HG03280 (cell line): Measurements from ENCODE around the gene BBLN.
"Not testable (repeated sequence)": the region's sequence is repeated elsewhere in the genome, so short reads cannot be mapped to it uniquely, and the experiment has no call there.

Source experiments
- ATAC-seq: cut with Tn5 transposase; IDR thresholded peaks from one replicate; pipeline ENCODE4 v1.9.1; 2021; ENCODE audit warnings: mild to moderate bottlenecking, moderate library complexity; ENCODE audit not compliant: unreplicated experiment

BBLN gene

DNA sequence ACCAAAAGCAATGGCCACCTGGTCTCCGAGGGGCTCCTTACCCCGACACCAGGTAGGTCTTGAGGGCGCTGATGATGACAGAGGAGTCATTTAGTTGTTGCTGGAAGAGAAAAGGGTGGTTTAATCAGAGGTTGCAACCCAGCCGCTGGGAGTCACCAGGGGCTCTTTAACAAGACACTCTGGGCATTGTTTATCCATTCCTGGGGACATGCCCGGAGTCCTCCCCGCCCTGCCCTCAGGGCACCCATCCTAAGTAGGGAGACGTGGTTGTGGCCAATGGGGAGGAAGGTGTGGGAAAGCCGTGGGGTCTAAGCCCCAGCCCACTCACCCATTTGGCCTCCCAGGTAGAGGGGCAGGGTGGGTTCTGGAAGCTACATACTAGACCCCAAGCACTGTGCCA, 35.6 kb upstream of the BBLN start:
- no peak for ATAC-seq

DNA sequence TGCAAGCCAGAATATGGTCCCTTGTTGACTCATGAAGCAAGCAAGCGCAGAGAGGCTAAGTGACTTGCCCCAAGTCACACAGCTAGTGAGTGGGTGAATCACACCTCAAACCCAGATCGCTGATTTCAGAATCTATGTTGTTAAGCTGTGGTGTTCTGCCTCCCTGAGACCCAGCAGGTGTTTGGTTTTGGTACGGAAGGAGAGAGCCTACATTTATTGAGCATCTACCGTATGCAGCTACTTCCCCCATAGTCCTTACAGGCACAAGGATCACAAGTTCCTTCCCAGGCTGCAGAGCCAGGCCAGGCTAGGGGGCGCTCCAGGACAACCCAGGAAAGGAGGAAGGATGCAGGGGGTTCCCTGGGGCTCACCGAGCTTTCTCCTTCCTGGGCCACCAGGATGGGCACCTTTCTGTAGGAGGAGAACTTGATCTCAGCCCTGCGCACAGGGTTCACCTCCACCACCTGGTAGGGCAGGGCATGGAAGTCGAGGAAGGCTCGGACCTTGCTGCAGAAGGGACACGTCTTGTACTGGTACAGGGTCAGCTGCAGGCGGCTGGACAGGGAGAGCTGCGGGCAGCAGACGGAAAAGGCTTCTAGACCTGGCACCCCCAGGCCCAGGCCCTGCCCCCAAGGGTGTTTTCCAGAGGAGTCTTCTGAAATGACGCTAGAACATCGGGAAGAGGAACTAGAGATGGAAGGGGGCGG, 35.0 kb upstream of the BBLN start:
- no peak for ATAC-seq

DNA sequence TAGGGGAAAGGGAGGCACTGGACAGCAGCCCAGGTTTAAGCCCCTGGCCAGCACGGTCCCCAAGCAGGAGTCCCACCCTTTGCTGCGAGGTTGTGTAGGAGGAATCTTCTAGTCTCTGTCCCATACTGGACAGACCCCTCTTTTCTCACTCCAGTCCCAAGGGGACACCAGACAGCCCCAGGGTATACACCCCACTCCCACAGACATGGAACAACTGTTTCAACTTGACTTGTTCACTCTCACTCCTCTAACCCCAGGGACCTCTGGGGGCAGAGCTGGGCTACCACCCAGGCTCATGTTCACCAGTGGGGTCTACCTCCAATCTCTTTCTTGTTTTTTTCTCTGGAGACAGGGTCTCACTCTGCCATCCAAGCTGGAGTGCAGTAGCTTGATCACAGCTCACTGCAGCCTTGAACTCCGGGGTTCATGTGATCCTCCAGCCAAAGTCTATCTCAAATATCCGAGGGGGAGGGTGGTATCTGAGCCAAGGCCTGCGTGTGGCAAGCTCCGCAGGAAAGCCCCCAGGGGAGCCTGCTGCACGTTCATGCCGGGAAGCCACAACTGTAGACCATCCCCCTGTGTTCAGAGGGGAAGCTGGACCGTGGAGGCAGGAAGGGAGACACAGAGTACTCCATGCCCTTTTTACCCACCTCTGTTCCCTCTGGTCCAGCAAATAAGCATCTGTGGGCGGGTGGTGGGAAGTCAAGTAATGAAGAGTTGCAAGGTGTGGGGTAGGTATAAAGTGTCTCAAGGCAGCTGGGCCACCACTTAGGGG, 34.3 kb upstream of the BBLN start:
- no peak for ATAC-seq

DNA sequence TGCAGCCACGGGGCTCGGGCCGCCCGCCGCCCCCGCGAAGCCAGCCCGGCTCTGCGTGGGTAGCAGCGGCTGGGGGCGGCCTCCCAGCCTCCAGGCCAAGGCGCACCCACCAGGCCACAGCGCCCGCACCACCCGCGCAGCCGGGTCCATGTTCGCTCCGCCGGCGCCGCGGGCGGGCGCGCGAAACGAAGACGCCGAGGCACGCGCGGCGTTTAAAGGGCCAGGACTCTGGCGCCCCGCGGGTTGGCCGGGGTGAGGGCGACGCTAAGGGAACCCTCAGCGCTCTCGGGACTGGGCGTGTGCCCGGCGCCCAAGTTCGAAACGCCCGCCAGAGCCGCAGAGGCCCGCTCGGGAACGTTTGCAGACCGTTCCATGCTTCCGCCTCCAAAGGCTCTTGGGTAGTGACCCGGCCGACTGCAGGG, 32.5 kb upstream of the BBLN start, which contains the start of gene PTGES2:
TSS of gene PTGES2 (minus strand) at position 162 of the 422 bp plus-strand sequence. CDS start at position 150, 12 bp downstream.
- peak; percentile 60 for ATAC-seq

GRCh38 chr9:128127990-128128835, 31.9 kb upstream of the BBLN start:
- peak; percentile 61 for ATAC-seq

DNA sequence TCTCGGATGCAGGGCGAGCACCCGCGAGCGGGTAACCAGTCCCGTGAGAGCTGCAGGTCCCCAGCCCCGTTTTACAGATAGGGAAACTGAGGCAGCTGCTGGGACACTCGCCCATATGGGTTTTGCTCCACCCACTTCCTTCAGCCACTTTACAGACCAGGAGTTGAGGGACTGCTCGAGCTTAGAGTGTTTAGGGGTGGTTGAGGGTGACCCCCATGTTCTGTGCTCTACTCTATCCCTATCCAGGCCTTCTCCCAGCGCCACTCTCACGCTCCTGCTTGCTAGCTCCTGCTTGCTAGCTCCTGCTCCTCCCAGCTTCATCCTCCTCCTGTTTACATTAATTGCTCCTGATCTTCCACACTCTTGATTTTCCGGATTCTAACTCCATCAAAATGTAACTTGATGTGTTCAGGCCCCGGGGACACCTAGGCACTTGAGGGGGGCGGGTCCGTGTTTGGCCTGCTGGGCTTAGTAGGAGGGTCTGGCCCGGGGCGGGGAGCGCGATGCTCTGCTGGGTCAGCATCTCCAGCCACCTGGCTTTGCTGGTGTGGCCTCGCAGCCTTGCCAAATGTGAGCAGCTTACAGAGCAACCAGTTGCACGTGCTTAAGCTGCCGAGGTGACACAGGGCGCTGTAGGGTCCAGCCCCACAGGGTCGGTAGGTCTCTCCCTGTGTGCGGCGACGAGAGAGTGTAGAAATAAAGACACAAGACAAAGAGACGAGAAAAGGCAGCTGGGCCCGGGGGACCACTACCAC, 31.1 kb upstream of the BBLN start:
- no peak for ATAC-seq

DNA sequence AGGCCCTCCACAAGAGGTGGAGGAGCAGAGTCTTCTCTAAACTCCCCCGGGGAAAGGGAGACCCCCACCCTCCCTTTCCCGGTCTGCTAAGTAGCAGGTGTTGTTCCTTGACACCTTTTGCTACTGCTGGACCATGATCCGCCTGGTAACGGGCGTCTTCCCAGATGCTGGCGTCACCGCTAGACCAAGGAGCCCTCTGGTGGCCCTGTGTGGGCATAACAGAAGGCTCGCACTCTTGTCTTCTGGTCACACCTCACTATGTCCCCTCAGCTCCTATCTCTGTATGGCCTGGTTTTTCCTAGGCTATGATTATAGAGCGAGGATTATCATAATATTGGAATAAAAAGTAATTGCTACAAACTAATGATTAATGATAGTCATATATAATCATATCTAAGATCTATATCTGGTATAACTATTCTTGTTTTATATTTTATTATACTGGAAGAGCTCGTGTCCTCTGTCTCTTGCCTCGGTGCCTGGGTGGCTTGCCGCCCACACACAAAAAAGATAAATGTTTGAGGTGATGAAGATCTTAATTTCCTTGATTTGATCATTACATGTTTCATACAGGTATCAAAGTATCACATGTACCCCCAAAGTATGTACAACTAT, 30.0 kb upstream of the BBLN start:
- not testable (repeated sequence) for ATAC-seq

- not testable (repeated sequence) for ATAC-seq
Observed at GRCh38 chr9:128130651-128131050, 29.4 kb upstream of the BBLN start.

DNA sequence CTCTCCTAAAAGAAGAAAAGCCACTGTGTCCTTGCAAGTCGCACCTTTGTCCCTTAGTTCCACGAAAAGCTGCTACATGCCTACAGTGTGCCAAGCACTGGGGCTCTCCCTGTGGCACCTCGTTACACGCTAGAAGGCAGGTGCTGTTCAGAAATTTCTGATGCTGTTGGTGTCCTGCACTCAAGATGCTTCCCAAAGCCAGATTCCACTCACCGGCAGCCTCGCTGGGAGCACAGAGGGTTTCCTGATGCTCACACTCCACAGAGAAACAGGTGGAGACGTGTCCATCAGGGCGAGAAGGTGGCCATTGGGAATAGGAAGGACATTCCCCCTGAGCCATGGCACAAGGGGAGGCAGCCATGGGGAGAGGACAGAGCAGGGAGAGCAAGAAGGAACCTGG, 28.7 kb upstream of the BBLN start:
- not testable (repeated sequence) for ATAC-seq

GRCh38 chr9:128132139-128132538, 27.9 kb upstream of the BBLN start:
- ATAC-seq = not testable (repeated sequence)

DNA sequence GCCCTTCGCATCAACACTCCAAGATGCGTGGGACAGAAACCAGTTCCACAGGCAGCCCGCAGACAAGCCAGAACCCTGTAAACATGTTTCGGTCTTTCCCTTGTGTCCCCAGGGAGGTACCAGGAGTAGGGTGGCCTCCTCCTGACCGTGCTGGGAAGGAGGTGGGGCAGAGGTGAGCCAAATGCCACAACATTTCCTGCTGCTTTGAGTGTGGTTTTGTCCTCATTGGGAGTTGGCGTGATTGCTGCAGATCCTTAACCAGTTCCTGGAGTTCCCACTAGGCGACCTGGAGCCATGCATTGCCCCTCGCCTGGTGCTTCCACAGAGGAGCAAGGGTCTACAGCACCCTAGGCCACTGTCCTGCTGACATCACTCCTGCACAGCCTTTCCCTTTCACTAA, 24.5 kb upstream of the BBLN start:
- ATAC-seq = not testable (repeated sequence)

DNA sequence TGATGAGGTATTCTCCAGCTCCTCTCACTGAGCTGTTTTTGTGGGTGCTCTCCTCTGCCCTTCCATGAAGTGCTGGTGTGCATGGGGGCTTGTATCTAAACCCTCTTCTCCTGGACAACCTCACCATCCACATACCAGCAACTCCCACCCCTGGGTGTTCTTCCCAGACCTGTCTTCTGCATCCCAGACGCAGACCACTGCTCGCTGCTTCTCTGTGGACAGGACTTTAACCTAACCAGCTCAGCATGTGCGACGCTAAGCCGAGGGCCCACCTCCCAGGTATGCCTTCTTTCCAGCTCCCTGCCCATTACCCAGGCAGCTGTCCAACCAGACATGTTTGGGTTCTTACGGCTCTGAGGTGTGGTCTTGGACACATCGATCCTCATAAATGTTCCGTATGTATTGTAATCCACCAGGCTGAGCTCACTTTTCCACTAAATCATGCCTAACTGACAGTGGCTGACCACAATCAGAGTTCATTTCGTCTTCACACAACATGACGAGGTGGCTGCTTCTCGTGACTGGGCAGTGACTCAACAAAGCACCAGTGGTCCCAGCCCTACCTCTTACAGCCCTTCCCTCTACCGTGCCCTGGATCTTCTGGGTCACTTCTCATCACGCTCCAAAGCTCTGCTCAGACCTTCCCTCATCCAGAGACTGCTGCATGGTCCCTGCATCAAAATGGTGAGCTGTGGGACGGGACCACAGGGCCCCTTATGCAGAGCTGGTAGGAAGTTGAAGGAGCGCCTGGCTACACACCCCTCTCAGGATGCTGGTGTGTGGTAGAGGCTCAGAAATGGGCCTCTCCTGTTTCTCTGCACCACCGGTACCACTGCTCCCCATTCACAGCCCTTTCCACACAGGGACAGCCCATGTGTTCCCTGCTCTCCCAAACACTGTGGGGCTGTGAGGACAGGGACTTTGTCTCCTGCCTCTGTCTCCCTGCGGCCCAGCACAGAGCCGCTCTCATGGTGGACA, 23.0 kb upstream of the BBLN start:
- ATAC-seq = no peak

- ATAC-seq = no peak
Observed at GRCh38 chr9:128138001-128138400, 22.1 kb upstream of the BBLN start.

DNA sequence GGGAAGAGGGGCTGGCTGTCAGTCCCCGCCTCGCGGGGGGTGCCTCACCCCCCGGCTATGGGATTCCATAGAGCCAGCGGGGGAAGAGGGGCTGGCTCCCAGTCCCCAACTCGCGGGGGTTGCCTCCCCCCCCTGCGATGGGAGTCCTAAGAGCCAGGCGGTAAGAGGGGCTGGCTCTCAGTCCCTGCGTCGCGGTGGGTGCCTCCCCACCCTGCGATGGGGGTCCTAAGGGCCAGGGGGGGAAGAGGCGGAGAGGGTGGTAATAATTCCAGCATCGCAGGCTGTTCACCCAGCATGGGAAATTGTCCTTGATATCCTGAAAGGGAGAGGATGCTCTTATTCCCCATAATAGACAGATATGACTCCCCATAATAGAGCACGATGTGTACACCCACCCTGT, 20.4 kb upstream of the BBLN start:
- no peak for ATAC-seq

DNA sequence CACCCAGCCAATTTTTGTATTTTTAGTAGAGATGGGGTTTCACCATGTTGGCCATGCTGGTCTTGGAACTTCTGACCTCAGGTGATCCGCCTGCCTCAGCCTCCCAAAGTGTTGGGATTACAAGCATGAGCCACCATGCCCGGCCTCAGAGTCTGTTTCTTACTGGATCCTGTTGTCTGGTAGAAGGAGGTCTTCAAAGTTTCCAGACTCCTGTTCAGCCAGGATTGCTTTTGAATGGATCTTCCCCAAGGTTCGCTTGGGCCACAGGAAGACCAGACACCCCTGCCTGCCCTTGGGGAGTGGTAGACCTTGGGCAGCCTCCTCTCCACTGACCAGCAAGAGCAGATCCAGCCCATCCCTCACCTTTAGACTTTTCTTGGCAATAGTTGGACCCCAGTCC, 18.5 kb upstream of the BBLN start:
- no peak for ATAC-seq

GRCh38 chr9:128142061-128142460, 18.0 kb upstream of the BBLN start:
- ATAC-seq = no peak

DNA sequence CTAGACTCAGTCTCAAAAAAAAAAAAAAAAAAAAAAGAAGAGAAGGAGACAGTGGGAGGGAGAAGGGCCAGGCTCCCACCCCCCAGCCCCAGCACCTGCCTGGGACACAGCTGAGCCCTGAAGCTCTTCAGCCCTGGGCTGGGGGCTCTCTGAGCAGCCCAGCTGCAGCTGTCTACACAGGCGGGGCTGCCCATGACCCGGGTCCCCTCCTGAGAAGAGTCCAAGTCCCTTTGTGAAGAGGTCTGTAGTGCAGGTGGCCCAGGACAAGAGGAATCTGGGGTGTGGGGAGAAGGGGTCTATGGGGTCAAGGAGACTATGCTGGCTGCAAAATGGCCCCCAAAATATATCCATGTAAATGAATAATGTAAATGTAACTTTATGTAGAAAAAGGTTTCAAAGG, 17.5 kb upstream of the BBLN start:
- no peak for ATAC-seq

- no peak for ATAC-seq
Observed at GRCh38 chr9:128143525-128144238, 16.4 kb upstream of the BBLN start.
